SJSA1 (cell line): ENCODE data around the gene TP53I13. TPM values are rescaled to one million over a fixed set of nuclear protein-coding genes. Genes with fewer than 3 reads are reported as not detected.
"Not testable (repeated sequence)": the region's sequence is repeated elsewhere in the genome, so short reads cannot be mapped to it uniquely, and the experiment has no call there.

ENCODE experiments used
- DNase-seq, 2 experiments: peaks; one replicate each; pipeline ENCODE4 v3.0.0-alpha.2; 2015 to 2020; ENCODE audit warnings: low spot score in 2 of 2, low read depth in 1 of 2
- H3K27ac ChIP-seq: fragments of 250-450 bp; sonication (Bioruptor Pico); 2 replicates; pipeline ENCODE4 v1.5.1; 2020; ENCODE audit warnings: mild to moderate bottlenecking, moderate library complexity
- H3K27me3 ChIP-seq: fragments of 250-450 bp; sonication (Bioruptor Pico); replicated peaks from 2 replicates; pipeline ENCODE4 v1.5.1; 2020; ENCODE audit warnings: mild to moderate bottlenecking, moderate library complexity
- H3K36me3 ChIP-seq: fragments of 250-450 bp; sonication (Bioruptor Pico); 2 replicates; pipeline ENCODE4 v1.5.1; 2020; ENCODE audit warnings: mild to moderate bottlenecking
- H3K4me1 ChIP-seq: fragments of 250-450 bp; sonication (Bioruptor Pico); replicated peaks from 2 replicates; pipeline ENCODE4 v1.6.1; 2021; ENCODE audit warnings: mild to moderate bottlenecking
- H3K4me3 ChIP-seq: fragments of 250-450 bp; sonication (Bioruptor Pico); 2 replicates; pipeline ENCODE4 v1.5.1; 2020; ENCODE audit warnings: mild to moderate bottlenecking
- H3K9me3 ChIP-seq: fragments of 250-450 bp; sonication (Bioruptor Pico); replicated peaks from 2 replicates; pipeline ENCODE4 v1.5.1; 2020; ENCODE audit warnings: mild to moderate bottlenecking
- total RNA-seq: library from RNA; depleted of rRNA; stranded (reverse); fragments of >200 nt; shearing (Covaris generic); gene quantifications from 2 replicates; pipeline ENCODE4 v1.2.3, GENCODE V29; 2014; rRNA removed

Gene TP53I13, protein sequence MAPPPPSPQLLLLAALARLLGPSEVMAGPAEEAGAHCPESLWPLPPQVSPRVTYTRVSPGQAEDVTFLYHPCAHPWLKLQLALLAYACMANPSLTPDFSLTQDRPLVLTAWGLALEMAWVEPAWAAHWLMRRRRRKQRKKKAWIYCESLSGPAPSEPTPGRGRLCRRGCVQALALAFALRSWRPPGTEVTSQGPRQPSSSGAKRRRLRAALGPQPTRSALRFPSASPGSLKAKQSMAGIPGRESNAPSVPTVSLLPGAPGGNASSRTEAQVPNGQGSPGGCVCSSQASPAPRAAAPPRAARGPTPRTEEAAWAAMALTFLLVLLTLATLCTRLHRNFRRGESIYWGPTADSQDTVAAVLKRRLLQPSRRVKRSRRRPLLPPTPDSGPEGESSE
- total RNA-seq = 66.7 and 86.9 TPM in 2 replicates

DNA sequence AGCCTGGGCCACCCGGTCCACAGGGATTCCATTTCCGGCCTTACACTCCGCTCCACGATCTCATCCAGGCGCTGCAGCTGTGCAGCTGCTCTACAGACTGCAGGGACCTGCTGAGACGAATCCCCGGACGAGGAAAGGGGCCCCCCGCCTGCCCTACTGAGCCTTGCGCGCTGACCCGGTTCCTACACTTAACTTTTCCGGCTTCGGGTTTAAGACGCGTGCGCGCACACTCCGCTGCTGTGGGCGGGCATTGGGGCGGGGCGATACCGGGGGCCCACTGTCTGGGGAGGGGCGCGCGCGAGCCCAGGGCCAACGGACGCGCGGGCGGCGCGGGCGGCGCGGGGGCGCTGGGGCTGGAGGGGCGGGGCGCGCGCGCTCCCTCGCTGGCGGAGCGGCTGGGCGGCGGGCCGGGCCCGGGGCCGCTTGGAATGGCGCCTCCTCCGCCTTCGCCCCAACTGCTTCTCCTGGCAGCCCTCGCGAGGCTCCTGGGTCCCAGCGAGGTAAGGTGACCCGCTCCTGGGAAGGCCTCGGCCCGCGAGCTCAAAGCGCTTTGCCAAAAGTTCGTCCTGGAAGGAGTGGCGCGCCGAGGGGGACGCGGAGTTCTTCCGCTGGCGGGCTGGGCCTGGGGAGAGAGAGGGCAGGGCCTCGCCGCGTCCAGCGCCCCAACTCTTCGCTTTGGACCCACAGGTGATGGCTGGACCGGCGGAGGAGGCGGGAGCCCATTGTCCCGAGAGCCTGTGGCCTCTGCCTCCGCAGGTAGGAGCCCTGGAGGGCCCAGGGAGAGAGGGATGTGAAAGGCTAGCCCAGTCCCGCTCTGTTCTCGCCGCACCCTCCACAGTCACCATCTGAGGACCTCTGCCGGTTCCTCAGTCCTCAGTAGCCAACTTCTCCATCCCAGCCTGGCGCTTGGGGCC, at the start of gene TP53I13:
Gene TP53I13, plus strand, starts transcription at position 371 of the 914 bp plus-strand sequence. Its CDS starts 58 bp downstream, at position 429.
- peak; percentile 83 to 88 for DNase-seq
- H3K4me3 ChIP-seq = peak within 1 kb of the TSS; percentile 84
- H3K27ac ChIP-seq = peak within 1 kb of the TSS; percentile 50
- H3K36me3 ChIP-seq = peaks cover 28% of the 10 kb centered on the region
- peaks cover 29% of the 10 kb centered on the region for H3K4me1 ChIP-seq
- H3K27me3 ChIP-seq = no peaks in the 10 kb centered on the region
- no peaks in the 10 kb centered on the region for H3K9me3 ChIP-seq

DNA sequence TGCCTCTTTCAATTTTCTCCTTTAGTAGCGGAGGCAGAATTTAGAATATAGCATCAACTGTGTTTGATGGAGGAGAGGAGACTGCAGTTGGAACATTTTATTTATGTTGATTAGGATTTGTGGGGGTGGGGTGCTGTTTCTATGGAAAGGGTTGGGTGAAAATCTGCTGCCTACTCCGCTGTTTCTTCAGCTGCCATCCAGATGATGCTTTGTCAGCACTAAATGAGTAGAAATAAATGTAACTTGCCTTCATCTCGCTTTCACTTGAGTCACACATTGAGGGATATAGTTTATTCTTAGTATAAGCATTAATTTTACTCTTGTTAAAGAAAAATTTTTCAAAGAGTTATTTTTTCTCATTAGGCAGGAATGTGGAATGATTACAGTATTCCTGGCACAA, 43.8 kb upstream of the TP53I13 start:
- H3K27me3 ChIP-seq = no peaks in the 10 kb centered on the region
- peaks cover 64% of the 10 kb centered on the region for H3K36me3 ChIP-seq
- H3K27ac ChIP-seq = no peak overlapping the region
- no peak overlapping the region for H3K4me3 ChIP-seq
- no peak for DNase-seq
- H3K4me1 ChIP-seq = peaks cover 17% of the 10 kb centered on the region
- H3K9me3 ChIP-seq = no peaks in the 10 kb centered on the region

DNA sequence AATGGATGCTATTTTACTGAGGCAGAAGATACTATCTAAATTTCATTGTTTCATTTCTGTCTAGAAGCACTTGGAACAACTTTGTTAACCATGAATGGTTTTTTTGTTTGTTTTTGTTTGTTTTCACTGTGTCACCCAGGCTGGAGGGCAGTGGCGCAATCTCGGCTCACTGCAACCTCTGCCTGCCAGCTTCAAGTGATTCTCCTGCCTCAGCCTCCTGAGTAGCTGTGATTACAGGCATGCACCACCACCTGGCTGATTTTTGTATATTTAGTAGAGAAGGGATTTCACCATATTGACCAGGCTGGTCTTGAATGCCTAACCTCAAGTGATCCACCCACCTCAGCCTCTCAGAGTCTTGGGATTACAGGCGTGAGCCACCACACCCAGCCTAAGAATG, 42.2 kb upstream of the TP53I13 start:
- Histone ChIP-seq H3K9me3 (no peaks in the 10 kb centered on the region), H3K36me3 (peaks cover 57% of the 10 kb centered on the region), H3K27me3 (no peaks in the 10 kb centered on the region), H3K4me1 (peaks cover 17% of the 10 kb centered on the region), H3K27ac (no peak overlapping the region), H3K4me3 (no peak overlapping the region)
- DNase-seq = no peak

DNA sequence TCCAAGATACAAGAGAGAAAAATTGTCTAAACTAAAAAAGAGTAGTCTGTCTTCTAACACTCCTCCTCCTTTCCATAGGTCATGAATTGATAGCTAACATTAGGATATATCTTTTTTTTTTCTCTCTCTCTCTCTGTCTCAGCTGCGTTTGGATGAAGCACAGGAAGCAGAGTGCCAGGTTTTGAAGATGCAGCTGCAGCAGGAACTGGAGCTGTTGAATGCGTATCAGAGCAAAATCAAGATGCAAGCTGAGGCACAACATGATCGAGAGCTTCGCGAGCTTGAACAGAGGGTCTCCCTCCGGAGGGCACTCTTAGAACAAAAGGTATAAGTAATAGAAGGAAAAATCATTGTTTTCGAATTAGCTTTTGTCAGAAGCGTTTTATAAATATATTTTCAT, 34.5 kb upstream of the TP53I13 start:
- peaks cover 50% of the 10 kb centered on the region for H3K36me3 ChIP-seq
- no peaks in the 10 kb centered on the region for H3K4me1 ChIP-seq
- no peak for DNase-seq
- H3K27me3 ChIP-seq = no peaks in the 10 kb centered on the region
- no peak overlapping the region for H3K4me3 ChIP-seq
- H3K27ac ChIP-seq = no peak overlapping the region
- no peaks in the 10 kb centered on the region for H3K9me3 ChIP-seq

DNA sequence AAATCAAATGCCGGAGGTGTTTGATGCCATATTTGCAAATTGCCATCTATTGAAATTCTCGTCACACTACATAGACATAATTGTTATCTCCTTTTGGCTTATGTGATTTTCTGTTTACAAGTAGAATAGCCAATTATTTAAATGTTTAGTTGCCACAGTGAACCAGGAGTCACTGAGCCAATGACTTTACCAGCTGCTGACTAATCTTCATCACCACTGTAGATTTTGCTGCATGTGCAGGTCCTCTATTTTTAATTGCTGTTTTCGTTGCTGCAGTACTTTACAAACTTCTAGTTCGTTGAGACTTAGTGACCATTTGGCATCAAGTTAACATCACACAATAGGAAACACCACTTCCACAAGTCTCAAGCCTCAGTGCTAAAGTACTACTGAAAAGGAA, 24.4 kb upstream of the TP53I13 start:
- H3K36me3 ChIP-seq = peaks cover 20% of the 10 kb centered on the region
- no peak for DNase-seq

DNA sequence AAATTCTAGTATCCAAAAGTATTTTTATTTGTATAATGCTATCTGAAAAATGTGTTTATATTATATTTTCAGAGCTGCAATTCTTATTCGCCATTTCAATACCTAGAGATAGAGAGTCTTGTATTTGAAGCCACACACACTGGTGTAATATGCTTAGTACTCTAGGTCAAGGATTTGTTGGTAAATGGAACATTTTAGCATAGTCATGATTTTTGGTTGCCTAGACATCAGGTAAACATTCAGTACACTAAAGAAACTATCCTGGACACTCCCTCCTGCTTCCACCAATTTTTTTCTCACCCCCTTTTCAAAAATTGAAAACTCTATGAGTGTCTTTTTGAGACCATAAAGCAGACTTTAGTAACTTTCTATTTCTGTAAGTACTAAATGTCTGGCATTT, 22.4 kb upstream of the TP53I13 start:
- no peaks in the 10 kb centered on the region for H3K27me3 ChIP-seq
- no peaks in the 10 kb centered on the region for H3K9me3 ChIP-seq
- peaks cover 23% of the 10 kb centered on the region for H3K4me1 ChIP-seq
- no peak overlapping the region for H3K4me3 ChIP-seq
- no peak for DNase-seq
- H3K27ac ChIP-seq = no peak overlapping the region
- H3K36me3 ChIP-seq = peaks cover 19% of the 10 kb centered on the region

More for the DNA sequence above, 24.4 kb upstream of the TP53I13 start:
- no peaks in the 10 kb centered on the region for H3K9me3 ChIP-seq
- H3K4me1 ChIP-seq = peaks cover 11% of the 10 kb centered on the region
- H3K27ac ChIP-seq = no peak overlapping the region
- no peak overlapping the region for H3K4me3 ChIP-seq
- H3K27me3 ChIP-seq = no peaks in the 10 kb centered on the region

DNA sequence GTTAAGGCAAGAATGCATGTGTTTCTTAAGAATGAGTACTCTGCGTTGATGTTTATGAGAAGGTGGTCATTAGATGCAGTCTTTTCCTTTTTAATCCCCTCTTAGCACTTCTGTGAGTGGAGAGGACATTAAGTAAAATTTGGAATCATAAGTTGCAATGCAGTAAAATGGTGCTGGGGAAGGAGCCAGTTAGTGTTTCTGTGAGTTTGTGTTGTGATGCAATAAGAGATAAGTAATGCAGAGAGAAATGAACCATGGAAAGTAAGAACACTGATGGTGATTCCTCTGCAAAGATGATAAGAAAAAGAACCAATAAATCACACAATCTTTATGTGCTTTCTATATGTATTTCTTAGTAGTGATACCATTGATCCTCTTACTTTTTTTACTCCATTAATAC, 21.7 kb upstream of the TP53I13 start:
- Histone ChIP-seq H3K36me3 (peaks cover 19% of the 10 kb centered on the region), H3K27me3 (no peaks in the 10 kb centered on the region), H3K4me3 (no peak overlapping the region), H3K27ac (no peak overlapping the region), H3K9me3 (no peaks in the 10 kb centered on the region), H3K4me1 (peaks cover 23% of the 10 kb centered on the region)
- no peak for DNase-seq

DNA sequence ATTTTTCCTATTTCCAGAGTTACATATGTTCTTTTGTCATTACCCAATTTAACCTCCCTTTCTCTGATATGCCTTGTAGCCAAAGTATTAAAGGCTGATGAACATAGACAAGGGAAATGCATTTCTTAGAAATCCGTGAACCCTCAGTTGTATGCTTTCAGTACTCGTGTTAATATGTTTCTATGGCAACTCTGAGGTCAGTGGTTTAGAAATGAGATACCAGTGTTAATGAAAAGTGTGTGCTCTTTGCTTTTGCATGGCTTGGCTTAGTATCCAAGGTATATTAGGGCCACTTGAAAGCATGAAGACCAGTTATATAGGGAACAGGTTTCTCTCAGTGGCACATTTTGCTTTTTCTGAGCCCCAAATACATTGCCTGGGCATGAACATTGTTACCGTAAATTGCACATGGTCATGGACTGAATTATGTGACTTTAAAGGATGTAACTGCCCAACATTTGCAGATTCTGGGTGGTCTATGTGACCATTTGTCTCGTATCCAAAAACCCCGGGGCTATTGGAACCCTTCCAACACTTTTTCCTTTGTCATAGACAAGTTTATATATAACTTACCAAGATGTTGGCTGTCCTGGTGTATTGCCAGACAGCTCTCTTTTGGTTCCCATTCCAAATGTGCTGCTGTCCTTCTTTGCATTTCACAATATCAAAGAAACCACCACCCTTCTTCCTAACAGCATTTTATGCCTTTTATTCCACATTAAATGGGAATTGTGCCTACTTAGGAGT, 19.2 kb upstream of the TP53I13 start:
- DNase-seq = peak; percentile 87 to 89
- H3K4me3 ChIP-seq = no peak overlapping the region
- H3K27ac ChIP-seq = peak overlapping the region; percentile 45
- no peaks in the 10 kb centered on the region; the same call in 1 of the 2 replicates for H3K36me3 ChIP-seq
- H3K9me3 ChIP-seq = no peaks in the 10 kb centered on the region
- no peaks in the 10 kb centered on the region for H3K27me3 ChIP-seq
- H3K4me1 ChIP-seq = peaks cover 23% of the 10 kb centered on the region

DNA sequence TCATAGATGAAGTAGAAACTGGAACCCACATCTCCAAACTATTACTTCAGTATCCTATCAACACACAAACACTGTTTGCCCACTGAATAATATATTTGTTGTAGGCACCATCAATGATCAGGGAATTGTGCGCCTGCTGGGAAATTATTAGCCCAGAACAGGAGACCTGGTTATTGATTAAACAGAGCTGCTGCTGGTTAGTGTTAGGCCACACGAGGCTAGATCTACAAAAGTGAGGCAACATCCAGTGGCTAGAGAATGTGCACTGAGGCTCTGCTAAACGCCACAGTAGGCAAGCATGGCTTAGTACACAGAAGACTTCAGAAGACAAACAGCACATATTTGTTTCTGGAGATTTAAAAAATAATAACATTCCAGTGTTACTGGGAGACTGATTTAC, 12.7 kb upstream of the TP53I13 start:
- H3K4me3 ChIP-seq = no peak overlapping the region
- DNase-seq = no peak
- H3K9me3 ChIP-seq = no peaks in the 10 kb centered on the region
- no peaks in the 10 kb centered on the region for H3K4me1 ChIP-seq
- no peaks in the 10 kb centered on the region for H3K27me3 ChIP-seq
- H3K36me3 ChIP-seq = no peaks in the 10 kb centered on the region
- H3K27ac ChIP-seq = no peak overlapping the region

DNA sequence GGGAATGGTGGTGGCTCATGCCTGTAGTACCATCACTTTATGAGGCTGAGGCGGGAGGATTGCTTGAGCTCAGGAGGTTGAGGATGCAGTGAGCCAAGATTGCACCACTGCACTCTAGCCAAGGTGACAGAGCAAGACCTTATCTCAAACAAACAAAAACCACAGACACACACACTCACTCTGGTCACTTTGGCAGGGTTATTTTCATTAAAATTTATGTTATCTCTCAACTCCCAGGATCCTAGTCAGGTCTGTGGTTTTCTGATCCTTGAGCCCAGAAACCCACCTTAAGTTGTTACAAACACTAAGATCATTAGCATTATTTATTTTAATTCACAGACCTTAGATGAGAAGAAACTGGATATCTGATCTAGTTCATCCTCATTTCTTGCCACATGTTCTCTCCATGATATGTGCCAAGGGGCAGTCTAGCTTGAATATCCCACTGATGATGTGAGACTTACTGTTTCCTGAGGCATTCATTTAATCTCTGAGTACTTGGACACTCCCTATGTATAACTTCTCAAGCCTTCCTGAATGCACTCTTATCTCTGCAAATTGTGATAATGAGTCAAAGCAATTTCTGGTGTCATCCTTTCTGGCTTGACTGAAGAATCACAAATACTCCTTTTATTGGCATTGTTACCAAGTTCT, 11.3 kb upstream of the TP53I13 start:
- Histone ChIP-seq H3K4me3 (no peak overlapping the region), H3K36me3 (no peaks in the 10 kb centered on the region; the same call in 1 of the 2 replicates), H3K27me3 (no peaks in the 10 kb centered on the region), H3K27ac (no peak overlapping the region), H3K9me3 (no peaks in the 10 kb centered on the region), H3K4me1 (no peaks in the 10 kb centered on the region)
- DNase-seq = no peak

DNA sequence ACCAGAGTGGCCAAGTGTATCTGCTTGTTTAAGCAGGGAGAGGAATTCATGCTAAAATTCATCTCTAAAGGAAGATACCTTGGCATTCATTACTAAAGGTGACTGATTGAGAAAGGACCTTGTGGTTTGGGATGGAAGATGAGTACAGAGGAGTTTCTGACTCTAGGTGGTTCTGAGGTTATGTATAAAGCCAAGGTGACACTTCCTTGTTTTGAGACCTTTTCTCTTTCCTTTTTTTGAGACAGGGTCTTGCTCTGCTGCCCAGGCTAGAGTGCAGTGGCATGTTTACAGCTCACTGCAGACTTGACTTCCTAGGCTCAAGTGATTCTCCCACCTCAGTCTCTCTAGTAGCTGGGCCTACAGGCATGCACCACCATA, 10.8 kb upstream of the TP53I13 start:
- H3K9me3 ChIP-seq = no peaks in the 10 kb centered on the region
- no peaks in the 10 kb centered on the region for H3K4me1 ChIP-seq
- no peaks in the 10 kb centered on the region for H3K27me3 ChIP-seq
- no peak for DNase-seq
- H3K36me3 ChIP-seq = no peaks in the 10 kb centered on the region; the same call in 1 of the 2 replicates
- H3K27ac ChIP-seq = no peak overlapping the region
- no peak overlapping the region for H3K4me3 ChIP-seq

DNA sequence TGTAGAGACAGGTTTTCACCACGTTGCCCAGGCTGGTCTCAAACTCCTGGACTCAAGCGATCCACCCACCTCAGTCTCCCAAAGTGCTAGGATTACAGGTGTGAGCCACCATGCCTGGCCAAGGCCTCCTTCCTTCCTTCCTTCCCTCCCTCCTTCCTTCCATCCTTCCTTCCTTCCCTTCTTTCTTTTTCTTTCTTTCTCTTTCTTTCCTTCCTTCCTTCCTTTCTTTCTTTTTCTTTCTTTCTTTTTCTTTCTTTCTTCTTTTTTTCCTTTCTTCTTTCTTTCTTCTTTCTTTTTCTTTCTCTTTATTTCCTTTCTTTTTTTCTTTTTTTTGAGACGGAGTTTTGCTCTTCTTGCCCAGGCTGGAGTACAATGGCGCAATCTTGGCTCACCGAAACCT, 10.4 kb upstream of the TP53I13 start:
- DNase-seq, H3K4me3 ChIP-seq, H3K27me3 ChIP-seq, H3K4me1 ChIP-seq, H3K27ac ChIP-seq, H3K9me3 ChIP-seq, H3K36me3 ChIP-seq: not testable (repeated sequence)

DNA sequence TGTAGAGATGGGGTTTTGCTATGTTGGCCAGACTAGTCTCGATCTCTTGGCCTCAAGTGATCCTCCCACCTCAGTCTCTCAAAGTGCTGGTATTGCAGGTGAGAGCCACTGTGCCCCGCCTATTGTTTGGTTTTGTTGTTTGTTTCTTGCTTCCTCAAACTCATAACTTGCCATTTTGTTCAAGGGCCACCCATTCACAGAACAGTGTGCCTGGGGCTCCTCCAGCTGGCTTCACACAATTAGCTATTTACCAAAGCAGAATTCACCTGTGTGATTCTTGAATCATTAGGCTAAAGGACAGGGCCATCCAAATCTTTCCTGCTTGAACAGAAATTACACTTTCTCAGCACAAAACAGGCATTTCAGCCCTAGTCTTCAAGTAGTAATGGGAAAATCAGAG, 8.9 kb upstream of the TP53I13 start:
- DNase-seq = no peak
- Histone ChIP-seq H3K4me1 (no peaks in the 10 kb centered on the region), H3K9me3 (no peaks in the 10 kb centered on the region), H3K36me3 (no peaks in the 10 kb centered on the region; the same call in 1 of the 2 replicates), H3K4me3 (no peak overlapping the region), H3K27me3 (no peaks in the 10 kb centered on the region), H3K27ac (no peak overlapping the region)
